NCI-H748 (cell line): ENCODE measurements around the gene SLC22A8.
"Not testable (repeated sequence)": the region's sequence is repeated elsewhere in the genome, so short reads cannot be mapped to it uniquely, and the experiment has no call there.

ENCODE experiments used
- DNase-seq: peaks from one replicate; lab custom pipeline; 2025; ENCODE audit not compliant: unreplicated experiment; lab: John Stamatoyannopoulos, UW

Gene SLC22A8

GRCh38 chr11:63015521-63016215 is at the start of gene SLC22A8:
TSS of gene SLC22A8 (minus strand) at chr11:63015841. CDS start at chr11:63014958, 883 bp downstream.
- DNase-seq, result peak; percentile 29

DNA sequence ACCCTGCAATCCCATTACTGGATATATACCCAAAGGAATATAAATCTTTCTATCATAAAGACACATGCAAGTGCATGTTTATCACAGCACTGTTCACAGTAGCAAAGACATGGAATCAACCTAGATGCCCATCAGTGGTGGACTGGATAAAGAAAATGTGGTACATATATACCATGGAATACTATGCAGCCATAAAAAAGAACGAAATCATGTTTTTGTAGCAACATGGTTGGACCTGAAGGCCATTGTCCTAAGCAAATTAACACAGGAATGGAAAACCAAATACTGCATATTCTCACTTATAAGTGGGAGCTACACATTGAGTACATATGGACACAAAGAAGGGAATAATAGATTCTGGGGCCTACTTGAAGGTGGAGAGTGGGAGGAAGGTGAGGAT is 30.6 kb upstream of the SLC22A8 start:
- not testable (repeated sequence) for DNase-seq

- DNase-seq, result no peak
Measured at GRCh38 chr11:63042596-63042995, 27.0 kb upstream of the SLC22A8 start.

DNA sequence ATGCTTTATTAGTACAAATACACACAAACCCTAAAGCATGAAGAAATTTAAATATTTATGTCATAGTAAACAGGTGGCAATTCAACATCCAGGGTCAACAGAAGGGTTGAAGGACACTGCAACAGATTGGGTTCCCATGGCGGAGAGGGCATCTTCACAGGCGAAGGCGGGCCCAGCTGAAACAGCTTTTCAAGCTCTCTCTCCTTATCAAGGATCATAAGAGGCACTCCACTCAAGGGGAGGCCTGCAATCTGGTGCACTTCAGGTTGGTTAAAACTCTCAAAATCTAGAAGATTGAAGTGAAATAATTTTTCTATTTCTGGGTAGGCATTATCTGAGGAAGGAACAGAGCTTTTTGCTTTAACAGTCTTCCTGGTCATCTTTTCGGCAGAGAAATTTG is 16.8 kb upstream of the SLC22A8 start:
- no peak for DNase-seq

- peak; percentile 70 for DNase-seq
Measured at GRCh38 chr11:63023841-63024648, 8.4 kb upstream of the SLC22A8 start.

DNA sequence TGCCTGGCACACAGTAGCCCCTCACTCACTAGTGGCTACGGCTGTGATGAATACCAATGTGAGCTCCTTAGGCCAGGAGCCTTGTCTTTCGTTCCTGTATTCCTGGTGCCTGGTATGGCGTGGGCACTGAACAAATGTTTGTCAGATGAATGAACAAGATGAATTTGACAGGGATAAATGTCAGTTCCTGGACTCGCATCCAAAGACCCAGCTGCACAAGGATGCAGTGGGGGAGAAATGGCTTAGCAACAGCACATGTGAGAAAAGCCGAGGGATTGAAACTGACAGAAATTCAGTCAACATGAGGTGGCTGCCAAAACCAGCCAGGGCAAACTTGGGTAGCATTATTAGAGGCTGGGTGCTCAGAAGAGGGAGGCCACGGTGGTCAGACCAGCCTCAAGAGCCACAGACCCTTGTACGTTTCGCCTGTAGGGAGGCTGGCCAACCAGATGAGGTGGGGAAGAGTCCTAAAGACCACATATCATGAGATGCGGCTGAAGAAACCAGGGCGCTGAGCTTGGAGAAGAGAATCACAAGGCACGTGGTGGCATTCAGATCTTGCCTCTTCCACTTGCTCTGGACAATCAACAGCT is 7.7 kb upstream of the SLC22A8 start:
- DNase-seq, result no peak

DNA sequence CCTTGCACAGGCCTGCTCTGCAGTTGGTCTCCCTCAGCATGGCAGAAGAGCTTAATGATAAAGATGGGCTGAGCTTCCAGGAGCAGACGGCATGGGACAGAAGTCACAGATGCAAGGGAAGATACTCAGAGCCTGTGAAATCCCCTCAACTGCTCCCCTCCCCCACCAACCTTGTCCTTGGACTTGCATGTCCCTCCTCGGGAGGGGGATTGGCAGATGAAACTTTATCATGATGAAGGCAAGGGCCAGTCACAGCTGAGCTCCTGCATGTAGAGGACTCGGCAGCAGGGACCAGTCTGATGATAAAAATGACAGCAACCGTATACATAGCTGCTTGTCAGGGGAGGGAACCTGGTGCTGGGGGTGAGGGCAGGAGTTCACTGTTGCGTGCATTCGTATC is 6.8 kb upstream of the SLC22A8 start:
- no peak for DNase-seq

- DNase-seq, result peak; percentile 19
Measured at GRCh38 chr11:63020671-63021291, 5.1 kb upstream of the SLC22A8 start.

DNA sequence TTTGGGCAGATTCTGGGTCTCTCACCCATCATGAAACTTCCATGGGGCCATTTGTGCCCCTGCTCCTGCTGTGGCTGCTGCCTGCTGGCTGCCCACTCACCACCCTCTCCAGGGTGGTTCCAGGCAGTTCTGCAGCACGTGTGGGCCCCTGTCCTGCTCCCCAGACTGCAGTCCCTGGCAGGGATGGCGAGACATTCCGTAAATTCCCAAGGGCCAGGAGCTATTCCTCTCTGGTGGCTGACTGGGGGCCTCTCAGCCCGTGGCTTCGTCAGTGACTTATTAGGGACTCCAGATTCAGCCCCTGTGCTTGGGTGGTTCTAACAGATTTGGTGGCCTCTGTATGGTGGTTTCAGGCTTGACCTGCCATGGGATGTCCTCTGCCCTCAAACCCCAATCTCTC is 3.9 kb upstream of the SLC22A8 start:
- DNase-seq, result no peak

GRCh38 chr11:63017306-63017974 is 1.8 kb upstream of the SLC22A8 start:
- DNase-seq, result peak; percentile 74

DNA sequence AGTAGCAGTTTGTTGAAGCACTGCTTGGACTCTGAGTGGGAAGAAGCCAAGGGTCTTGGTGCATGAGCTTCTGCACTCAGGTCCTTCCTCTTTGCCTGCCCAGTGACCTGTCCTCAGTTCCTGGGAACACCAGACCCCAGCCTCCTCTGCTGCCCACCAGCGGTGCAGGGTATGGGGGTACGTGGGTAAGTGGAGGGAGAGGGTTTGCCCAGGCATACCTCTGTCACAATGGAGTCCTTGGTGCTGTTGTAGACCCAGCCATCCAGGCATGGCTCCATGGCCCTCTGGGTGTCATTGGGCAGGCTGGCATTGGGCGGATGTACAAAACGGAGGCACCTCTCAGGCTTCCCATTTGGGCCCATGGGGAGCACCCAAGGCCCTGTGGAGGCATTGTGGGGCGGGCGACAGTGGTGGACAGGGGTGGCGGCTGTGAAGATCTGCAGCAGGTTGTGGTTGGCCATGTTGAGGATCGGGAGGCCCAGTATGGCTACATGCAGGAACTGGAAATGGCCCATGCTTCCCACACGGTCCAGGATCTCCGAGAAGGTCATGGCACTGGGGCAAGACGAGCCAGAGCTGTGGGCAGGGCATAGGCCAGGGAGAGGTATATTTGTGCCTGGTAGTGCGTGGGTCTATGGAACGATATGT is 1.1 kb downstream of the SLC22A8 start:
- DNase-seq, result no peak

DNA sequence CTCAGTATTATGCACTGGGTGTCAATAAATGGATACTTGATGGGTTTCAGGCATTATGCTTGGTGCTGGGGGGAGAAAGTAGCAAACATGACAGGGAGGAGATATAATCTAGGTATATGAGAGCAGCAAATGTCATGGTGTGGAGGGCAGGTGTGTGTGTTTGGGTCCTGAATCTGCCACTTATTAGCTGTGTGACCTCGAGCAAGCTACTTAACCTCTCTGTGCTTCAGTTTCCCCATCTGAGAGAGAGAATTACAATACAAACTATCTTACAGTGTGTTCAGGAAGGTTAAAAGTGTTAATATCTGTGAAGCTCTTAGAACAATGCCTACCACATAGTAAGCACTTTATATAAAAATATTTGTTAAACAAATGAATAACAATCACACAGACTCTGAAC is 2.8 kb downstream of the SLC22A8 start:
- no peak for DNase-seq

DNA sequence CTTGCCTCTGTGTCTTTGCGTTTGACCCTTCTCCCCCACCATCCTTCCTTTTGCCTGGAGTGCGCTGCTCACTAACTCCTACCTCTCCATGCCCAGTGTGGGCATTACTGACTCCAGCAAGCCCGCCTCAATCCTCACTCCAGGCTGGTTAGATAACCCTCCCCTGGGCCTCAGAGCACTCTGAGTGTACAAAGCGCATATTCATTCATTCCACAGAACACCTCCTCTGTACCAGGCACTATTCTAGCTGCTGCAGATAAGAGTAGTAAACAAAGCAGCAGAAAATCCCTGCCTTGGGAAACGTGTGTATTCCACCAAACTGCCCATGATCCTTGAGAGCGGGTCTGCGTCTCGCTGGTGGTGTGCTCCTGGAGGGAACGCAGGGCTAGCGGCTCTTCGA is 3.2 kb downstream of the SLC22A8 start:
- no peak for DNase-seq

DNA sequence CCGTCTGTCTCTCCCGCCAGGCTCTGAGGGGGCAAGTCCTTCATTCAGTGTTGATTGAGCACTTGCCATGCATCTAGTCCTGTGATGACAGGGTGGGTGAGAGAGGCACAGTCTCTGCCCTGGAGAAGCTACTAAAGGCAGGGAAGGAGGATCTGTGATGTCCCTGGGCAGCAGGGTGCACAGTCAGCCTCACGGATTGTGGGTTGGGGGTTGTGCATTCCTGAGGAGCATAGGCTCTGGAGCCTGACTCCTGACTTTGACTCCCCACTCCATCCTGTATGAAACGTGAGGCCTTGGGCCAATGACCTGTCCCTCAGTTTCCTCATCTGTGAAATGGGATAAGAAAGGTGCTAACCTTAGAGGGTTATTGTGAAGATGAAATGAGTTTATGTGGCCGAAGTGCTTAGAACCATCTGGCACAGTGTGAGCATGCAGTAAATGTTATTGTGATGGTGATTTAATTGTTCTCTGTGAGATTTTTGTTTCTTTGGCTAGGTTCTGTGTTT is 4.7 kb downstream of the SLC22A8 start:
- no peak for DNase-seq

GRCh38 chr11:63007920-63008319 is 7.7 kb downstream of the SLC22A8 start:
- no peak for DNase-seq

DNA sequence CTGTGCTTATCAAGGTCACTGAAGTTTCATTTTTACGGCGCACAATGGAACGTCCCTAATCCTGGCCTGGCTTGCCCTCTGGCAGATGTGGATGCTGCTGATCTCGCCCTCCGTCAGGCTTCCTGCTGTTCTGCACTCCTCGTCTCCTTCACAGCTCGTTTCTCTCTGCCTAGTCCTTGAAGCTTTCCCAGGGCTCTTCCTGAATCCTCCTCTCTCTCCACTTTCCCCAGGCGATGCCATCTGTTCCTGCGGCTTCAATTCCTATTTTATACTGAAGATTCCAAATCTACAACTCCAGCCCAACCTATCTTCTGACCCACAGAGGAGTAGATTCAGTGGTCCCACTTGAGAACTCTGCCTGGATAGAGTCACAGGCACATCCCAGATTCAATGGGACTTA is 14.2 kb downstream of the SLC22A8 start:
- no peak for DNase-seq

DNA sequence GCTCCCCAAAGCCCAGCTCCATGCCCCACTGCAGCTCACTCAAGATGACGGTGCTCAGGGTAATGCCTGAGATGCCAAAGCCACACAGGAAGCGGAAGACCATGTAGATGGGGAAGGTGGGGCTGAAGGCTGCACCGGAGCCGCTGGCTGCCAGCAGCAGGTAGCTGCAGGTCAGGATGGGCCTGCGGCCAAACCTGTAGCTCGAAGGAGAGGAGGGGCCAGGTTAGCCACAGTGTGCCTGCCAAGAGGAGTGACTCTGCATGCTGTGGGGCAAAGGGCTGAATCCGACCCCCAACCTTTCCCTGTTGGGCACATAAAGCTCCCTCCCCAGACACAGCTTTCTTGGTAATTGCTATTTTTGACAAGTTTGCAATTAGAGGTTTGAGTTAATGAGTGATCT is 16.0 kb downstream of the SLC22A8 start:
- DNase-seq, result no peak

GRCh38 chr11:62999156-62999555 is 16.5 kb downstream of the SLC22A8 start:
- no peak for DNase-seq

GRCh38 chr11:62996271-62996670 is 19.4 kb downstream of the SLC22A8 start:
- no peak for DNase-seq

DNA sequence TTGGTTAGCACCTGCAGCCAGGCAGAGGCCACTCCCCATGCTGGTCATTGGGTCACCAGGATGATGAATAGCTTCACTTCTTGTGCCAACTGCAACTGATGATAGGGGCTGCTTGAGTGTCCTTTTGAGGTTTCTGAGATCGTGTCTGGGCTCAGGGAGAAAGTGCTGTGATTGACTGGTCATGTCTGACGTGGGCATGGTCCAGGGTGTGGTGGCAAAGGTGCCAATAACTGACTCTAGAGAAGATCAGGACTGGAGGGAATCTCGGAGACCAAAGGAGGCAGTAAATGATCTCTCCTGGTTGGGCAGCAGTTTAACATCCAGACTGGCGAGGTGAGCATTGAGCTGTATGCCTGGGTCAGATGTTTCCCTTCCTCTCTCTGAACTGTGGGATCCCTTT is 20.9 kb downstream of the SLC22A8 start:
- no peak for DNase-seq
